Right ventricle myocardium superior (tissue), 1 donor: Measurements from ENCODE around the gene LINC01488. TPM values are rescaled to one million over a fixed set of nuclear protein-coding genes. Genes with fewer than 3 reads are reported as not detected.
A peak's percentile ranks its signal among the peaks of the same experiment; 100 is the strongest.

Experiments used
- ATAC-seq: fragments of 200-7000 bp; cut with Tn5 transposase; one replicate; pipeline ENCODE4 v1.9.1; 2020; ENCODE audit warnings: mild to moderate bottlenecking; ENCODE audit not compliant: poor library complexity
- DNase-seq: peaks from one replicate; pipeline ENCODE4 v3.0.0-alpha.2; 2020
- intact Hi-C: fragments of 100-400 bp; cut with DNase I; formaldehyde crosslinking; loops from one replicate; pipeline ENCODE4 v1.11.2; 2022
- total RNA-seq: library from RNA; stranded (reverse); fragmentation: NEBNext Ultra II Directional; extraction: Animal tissue kit (Norgen Biotek cat#: 25700); gene quantifications from one replicate; pipeline ENCODE4 v1.2.1, GENCODE V29; 2021
- donor health status: DM: no; HTN: yes; CAD: no; lungs with severe emphysema.

LINC01488 gene
- total RNA-seq, 1 donor from 2014 or later: 0.22 TPM

- intact Hi-C loops: no loop called here
- no peak for ATAC-seq
- no peak for DNase-seq
Measured at GRCh38 chr11:69531717-69532088, 50.2 kb downstream of the LINC01488 start.

- intact Hi-C loops: no loop called here
Measured at GRCh38 chr11:69533296-69534165, 52.1 kb downstream of the LINC01488 start.

GRCh38 chr11:69534166-69534530 lies 52.7 kb downstream of the LINC01488 start:
- intact Hi-C loops: no loop called here
- no peak for ATAC-seq
- no peak for DNase-seq

More at GRCh38 chr11:69533296-69534165, 52.1 kb downstream of the LINC01488 start:
- no peak for ATAC-seq
- no peak for DNase-seq

- ATAC-seq: no peak
- intact Hi-C loops: no loop called here
- DNase-seq: no peak
Measured at GRCh38 chr11:69535908-69536307, 54.4 kb downstream of the LINC01488 start.

- intact Hi-C loops: no loop called here
- DNase-seq: no peak
- ATAC-seq: no peak
Measured at GRCh38 chr11:69536406-69536805, 54.9 kb downstream of the LINC01488 start.

GRCh38 chr11:69537126-69537525 lies 55.7 kb downstream of the LINC01488 start:
- DNase-seq (no peak), ATAC-seq (no peak)
- intact Hi-C loops: no loop called here

- intact Hi-C loops: no loop called here
- ATAC-seq (no peak), DNase-seq (no peak)
Measured at GRCh38 chr11:69537855-69538640, 56.6 kb downstream of the LINC01488 start.

GRCh38 chr11:69538854-69539253 lies 57.4 kb downstream of the LINC01488 start:
- DNase-seq: no peak
- intact Hi-C loops: no loop called here
- peak; percentile 23 for ATAC-seq

- peak; percentile 54 for DNase-seq
- peak; percentile 59 for ATAC-seq
- intact Hi-C loops: no loop called here
Measured at GRCh38 chr11:69539416-69540117, 58.1 kb downstream of the LINC01488 start.

GRCh38 chr11:69540118-69541000 lies 58.9 kb downstream of the LINC01488 start:
- intact Hi-C loops: no loop called here
- peak; percentile 66 for DNase-seq
- ATAC-seq: peak; percentile 62

- ATAC-seq: no peak
- no peak for DNase-seq
- intact Hi-C loops: no loop called here
Measured at GRCh38 chr11:69541001-69541285, 59.5 kb downstream of the LINC01488 start.

- ATAC-seq (peak; percentile 32), DNase-seq (no peak)
- intact Hi-C loops: no loop called here
Measured at GRCh38 chr11:69541501-69542313, 60.2 kb downstream of the LINC01488 start.

- intact Hi-C loops: no loop called here
- no peak for DNase-seq
- ATAC-seq: no peak
Measured at GRCh38 chr11:69542314-69543168, 61.1 kb downstream of the LINC01488 start.
